NCI-H1436 treated with DMSO at 0.1 percent for 48 hours (cell line): Measurements from ENCODE around the gene BLACAT1.
"Not testable (repeated sequence)": the region's sequence is repeated elsewhere in the genome, so short reads cannot be mapped to it uniquely, and the experiment has no call there.

Source experiments
- DNase-seq: peaks from one replicate; lab custom pipeline; 2025; lab: John Stamatoyannopoulos, UW

BLACAT1 gene

DNA sequence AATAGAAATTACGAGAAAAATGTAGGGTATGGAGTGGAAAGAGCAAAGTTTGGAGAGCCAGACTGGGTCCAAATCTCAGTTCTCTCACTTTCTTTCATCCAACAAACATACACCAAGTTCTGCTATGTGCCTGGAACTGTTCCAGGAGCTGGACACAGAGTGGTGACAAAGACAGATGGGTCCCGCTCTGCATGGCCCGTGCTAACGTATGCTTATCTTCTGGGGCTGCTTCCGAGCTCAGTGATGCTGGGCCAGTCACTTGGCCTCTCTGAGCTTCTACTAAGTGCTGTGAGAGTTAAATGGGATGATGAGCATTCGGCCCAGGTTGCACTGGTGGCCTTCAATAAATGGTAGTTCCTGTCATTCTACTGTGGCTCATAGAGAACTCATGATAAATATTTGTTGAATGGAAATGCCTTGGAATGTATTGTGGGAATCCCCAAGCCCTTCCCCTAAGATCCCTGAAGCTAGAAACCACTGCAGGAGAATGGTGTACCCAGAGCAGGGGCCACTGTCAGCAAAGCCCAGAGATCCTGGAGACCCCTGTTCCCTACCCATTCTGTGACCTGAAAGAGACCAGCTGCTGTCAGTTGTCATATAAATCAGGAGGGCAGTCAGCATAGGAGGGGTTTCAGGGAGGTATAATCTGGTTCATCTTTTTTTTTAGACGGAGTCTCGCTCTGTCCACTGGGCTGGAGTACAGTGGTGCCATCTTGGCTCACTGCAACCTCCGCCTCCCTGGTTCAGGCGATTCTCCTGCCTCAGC is 37.8 kb downstream of the BLACAT1 start:
- no peak for DNase-seq

DNA sequence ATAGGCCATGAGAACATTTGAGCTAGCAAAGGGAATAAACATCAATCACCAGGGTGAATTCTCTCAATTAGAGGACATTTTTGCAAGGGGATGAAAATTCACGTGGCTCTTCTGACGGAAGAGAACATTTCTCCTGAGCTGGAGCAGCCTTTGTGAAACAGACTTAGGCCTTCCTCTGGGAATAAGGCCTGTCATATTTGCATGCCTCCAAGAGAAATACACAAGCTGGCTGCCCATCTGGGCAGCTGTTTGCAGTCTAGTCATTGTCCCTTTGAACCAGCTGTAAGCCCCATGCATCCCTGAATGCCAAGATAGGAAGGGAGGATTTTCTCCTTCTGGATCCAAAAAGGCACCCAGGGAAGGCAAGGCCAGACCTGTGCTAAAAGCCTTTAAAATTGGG is 39.5 kb downstream of the BLACAT1 start:
- DNase-seq = no peak

DNA sequence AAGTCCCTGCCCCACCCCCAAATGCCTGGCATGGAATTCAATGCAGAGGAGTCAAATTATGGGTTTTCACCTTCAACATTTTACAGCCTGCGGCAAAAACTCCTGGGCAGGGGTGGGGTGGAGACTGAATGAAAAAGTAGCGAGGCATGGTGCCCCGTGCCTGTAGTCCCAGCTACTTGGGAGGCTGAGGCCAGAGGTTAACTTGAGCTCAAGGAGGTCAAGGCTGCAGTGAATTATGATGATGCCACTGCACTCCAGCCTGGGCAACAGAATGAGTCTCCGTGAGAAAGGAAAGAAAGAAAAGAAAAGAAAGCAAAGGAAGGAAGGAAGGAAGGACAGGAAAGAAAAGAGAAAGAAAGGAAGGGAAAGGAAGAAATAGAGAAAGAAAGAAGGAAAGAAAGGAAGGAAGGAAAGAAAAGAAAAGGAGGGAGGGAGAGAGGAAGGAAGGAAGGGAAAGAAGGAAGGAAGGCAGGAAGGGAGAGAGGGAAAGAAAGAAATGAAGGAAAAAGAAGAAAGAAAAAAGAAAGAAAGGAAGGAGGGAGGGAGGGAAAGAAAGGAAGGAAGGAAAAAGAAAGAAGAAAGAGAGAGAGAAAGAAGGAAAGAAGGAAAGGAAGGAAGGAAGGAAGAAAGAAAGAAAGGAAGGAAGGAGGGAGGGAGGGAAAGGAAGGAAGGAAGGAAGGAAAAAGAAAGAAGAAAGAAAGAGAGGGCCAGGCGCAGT is 45.1 kb downstream of the BLACAT1 start:
- DNase-seq = no peak

DNA sequence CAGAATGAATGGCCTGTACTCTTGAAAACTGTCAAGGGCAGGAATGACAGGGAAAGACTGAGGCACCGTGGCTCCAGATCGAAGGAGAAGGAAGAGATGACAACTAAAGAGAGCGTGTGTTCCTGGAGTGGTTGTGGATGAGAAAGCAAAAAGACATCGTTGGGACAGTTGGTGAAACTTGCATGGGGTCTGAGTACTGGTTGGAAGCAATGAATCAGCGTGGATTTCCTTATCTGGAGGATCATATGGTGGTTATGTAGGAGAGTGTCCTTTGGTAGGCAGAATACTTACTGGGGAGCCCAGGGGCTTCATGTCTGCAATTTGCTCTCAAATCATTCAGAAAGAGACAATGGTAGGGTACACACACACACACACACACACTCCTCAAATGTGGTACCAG is 47.9 kb downstream of the BLACAT1 start:
- no peak for DNase-seq

DNA sequence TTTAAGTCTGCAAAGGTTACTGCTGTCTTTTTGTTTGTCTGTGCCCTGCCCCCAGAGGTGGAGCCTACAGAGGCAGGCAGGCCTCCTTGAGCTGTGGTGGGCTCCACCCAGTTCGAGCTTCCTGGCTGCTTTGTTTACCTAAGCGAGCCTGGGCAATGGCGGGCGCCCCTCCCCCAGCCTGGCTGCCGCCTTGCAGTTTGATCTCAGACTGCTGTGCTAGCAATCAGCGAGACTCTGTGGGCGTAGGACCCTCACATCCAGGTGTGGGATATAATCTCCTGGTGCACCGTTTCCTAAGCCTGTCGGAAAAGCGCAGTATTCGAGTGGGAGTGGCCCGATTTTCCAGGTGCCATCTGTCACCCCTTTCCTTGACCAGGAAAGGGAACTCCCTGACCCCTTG is 49.6 kb downstream of the BLACAT1 start:
- DNase-seq = not testable (repeated sequence)
